HG02852 (cell line): ENCODE results near the gene MYLIP.
"Not testable (repeated sequence)": the region's sequence is repeated elsewhere in the genome, so short reads cannot be mapped to it uniquely, and the experiment has no call there.

Experiments used
- ATAC-seq: cut with Tn5 transposase; IDR thresholded peaks from one replicate; pipeline ENCODE4 v1.9.1; 2021; ENCODE audit warnings: mild to moderate bottlenecking, moderate library complexity; ENCODE audit not compliant: unreplicated experiment

MYLIP gene

GRCh38 chr6:16168858-16169257, 40.0 kb downstream of the MYLIP start:
- no peak for ATAC-seq

GRCh38 chr6:16171400-16171799, 42.5 kb downstream of the MYLIP start:
- ATAC-seq, result no peak

GRCh38 chr6:16173167-16173940, 44.5 kb downstream of the MYLIP start:
- ATAC-seq, result no peak

- ATAC-seq, result no peak
Measured at GRCh38 chr6:16174416-16175078, 45.7 kb downstream of the MYLIP start.

- not testable (repeated sequence) for ATAC-seq
Measured at GRCh38 chr6:16176600-16176999, 47.7 kb downstream of the MYLIP start.

GRCh38 chr6:16177881-16178280, 49.0 kb downstream of the MYLIP start:
- no peak for ATAC-seq

- ATAC-seq, result no peak
Measured at GRCh38 chr6:16178351-16178750, 49.5 kb downstream of the MYLIP start.

GRCh38 chr6:16179063-16179462, 50.2 kb downstream of the MYLIP start:
- no peak for ATAC-seq

- ATAC-seq, result no peak
Measured at GRCh38 chr6:16179970-16180431, 51.1 kb downstream of the MYLIP start.

- ATAC-seq, result no peak
Measured at GRCh38 chr6:16180696-16181438, 52.0 kb downstream of the MYLIP start.

- ATAC-seq, result no peak
Measured at GRCh38 chr6:16181439-16182297, 52.8 kb downstream of the MYLIP start.

- no peak for ATAC-seq
Measured at GRCh38 chr6:16183187-16183664, 54.3 kb downstream of the MYLIP start.

GRCh38 chr6:16184129-16184528, 55.2 kb downstream of the MYLIP start:
- ATAC-seq, result no peak

GRCh38 chr6:16184551-16184950, 55.7 kb downstream of the MYLIP start:
- no peak for ATAC-seq

- ATAC-seq, result no peak
Measured at GRCh38 chr6:16187176-16187575, 58.3 kb downstream of the MYLIP start.

GRCh38 chr6:16190214-16190613, 61.3 kb downstream of the MYLIP start:
- no peak for ATAC-seq

- ATAC-seq, result no peak
Measured at GRCh38 chr6:16196260-16196983, 67.5 kb downstream of the MYLIP start.

GRCh38 chr6:16196984-16197546, 68.2 kb downstream of the MYLIP start:
- ATAC-seq, result no peak
